GM12878 (cell line): ENCODE results near the gene MYO1D. TPM values are rescaled to one million over a fixed set of nuclear protein-coding genes. Genes with fewer than 3 reads are reported as not detected.

Experiments used
- ATAC-seq: fragments of 200-7000 bp; cut with Tn5 transposase; 3 replicates; pipeline ENCODE4 v1.9.1; 2020; ENCODE audit warnings: mild to moderate bottlenecking, moderate library complexity
- BruUV-seq: library from RNA; stranded (reverse); fragments of 400-500 nt; replicated peaks from 2 replicates; lab custom pipeline; 2021; lab: Mats Ljungman, UMichigan
- CTCF ChIA-PET: fragments of 300-600 bp; sonication (Branson Sonifier 250); formaldehyde crosslinking; extraction: SDS; loops from one replicate; lab custom pipeline; 2021; ENCODE audit warnings: inconsistent platforms; lab: Yijun Ruan, JAX
- POLR2A ChIA-PET: fragments of 350-600 bp; formaldehyde crosslinking; extraction: SDS; loops from one replicate; lab custom pipeline; 2021; ENCODE audit warnings: inconsistent platforms; lab: Charles Lee
- RAD21 ChIA-PET: fragments of 300-600 bp; sonication (Branson Sonifier 250); formaldehyde crosslinking; loops from one replicate; lab custom pipeline; 2023; ENCODE audit warnings: antibody characterized with exemption; ENCODE audit not compliant: unreplicated experiment; lab: Charles Lee
- SMC1A ChIA-PET: fragments of 300-600 bp; sonication (Branson Sonifier 250); formaldehyde crosslinking; loops from one replicate; lab custom pipeline; 2023; ENCODE audit not compliant: unreplicated experiment, uncharacterized antibody; lab: Charles Lee
- DNase-seq: peaks from one replicate; pipeline ENCODE4 v3.0.0-alpha.2; 2011; ENCODE audit warnings: low read depth, low spot score
- FAIRE-seq: peaks from 3 replicates; lab custom pipeline; 2011; peaks lifted over from hg19 to GRCh38; lab: Jason Lieb, UNC
- H2AFZ ChIP-seq: 2 replicates; pipeline ENCODE4 v1.6.0; 2011; ENCODE audit warnings: low read depth, low read length, control low read depth; ENCODE audit not compliant: control insufficient read depth
- H3K27ac ChIP-seq: 2 replicates; pipeline ENCODE4 v1.5.1; 2011; ENCODE audit warnings: control low read depth; ENCODE audit not compliant: control insufficient read depth, insufficient read depth
- H3K27me3 ChIP-seq, 2 experiments: replicated peaks in 1 of 2; 2 replicates each; pipeline versions ENCODE4 v1.6.0 to v1.6.1; 2011; ENCODE audit warnings: low read length in 1 of 2; ENCODE audit not compliant: control insufficient read depth in 2 of 2, insufficient read depth in 2 of 2
- H3K36me3 ChIP-seq, 2 experiments: 2 replicates each; pipeline ENCODE4 v1.5.1; 2011; ENCODE audit warnings: low read length in 1 of 2; ENCODE audit not compliant: control insufficient read depth in 2 of 2, insufficient read depth in 2 of 2
- H3K4me1 ChIP-seq: 2 replicates; pipeline ENCODE4 v1.6.1; 2011; ENCODE audit warnings: mild to moderate bottlenecking, low read length, moderate library complexity, mixed read lengths; ENCODE audit not compliant: control insufficient read depth, insufficient read depth
- H3K4me2 ChIP-seq: 2 replicates; pipeline ENCODE4 v1.6.0; 2011; ENCODE audit warnings: control low read depth; ENCODE audit not compliant: control insufficient read depth, insufficient read depth
- H3K4me3 ChIP-seq: fragments of 200-600 bp; sonication (generic); 2 replicates; pipeline ENCODE4 v1.5.1; 2016
- H3K79me2 ChIP-seq: 2 replicates; pipeline ENCODE4 v1.6.0; 2011; ENCODE audit warnings: low read length; ENCODE audit not compliant: control insufficient read depth, insufficient read depth
- H3K9ac ChIP-seq: 2 replicates; pipeline ENCODE4 v1.8.0; 2011; ENCODE audit warnings: low read length, control low read depth, mixed read lengths; ENCODE audit not compliant: control insufficient read depth, insufficient read depth
- H3K9me3 ChIP-seq: replicated peaks from 3 replicates; pipeline ENCODE4 v1.5.1; 2011; ENCODE audit warnings: mild to moderate bottlenecking, low read length; ENCODE audit not compliant: control insufficient read depth, insufficient read depth
- H4K20me1 ChIP-seq: 2 replicates; pipeline ENCODE4 v1.6.0; 2011; ENCODE audit not compliant: control insufficient read depth, insufficient read depth
- ASH2L ChIP-seq: fragments of 300-600, 200-600 bp; sonication (generic); IDR thresholded peaks from 2 replicates; pipeline ENCODE4 v1.6.1; 2017; ENCODE audit warnings: low read depth, mild to moderate bottlenecking, borderline replicate concordance
- ETV6 ChIP-seq, 2 experiments: fragments of 450-650 bp in 1 of 2; IDR thresholded peaks in 1 of 2; conservative IDR thresholded peaks in 1 of 2; 2 replicates each; pipeline ENCODE4 v1.6.1; 2014; ENCODE audit warnings: antibody characterized with exemption in 1 of 2, borderline replicate concordance in 1 of 2, low read depth in 1 of 2, mild to moderate bottlenecking in 1 of 2, moderate library complexity in 1 of 2
- HDGF ChIP-seq: fragments of 450-650 bp; IDR thresholded peaks from 2 replicates; pipeline ENCODE4 v1.6.1; 2016; ENCODE audit warnings: antibody characterized with exemption
- IRF4 ChIP-seq: IDR thresholded peaks from 2 replicates; pipeline ENCODE4 v1.6.1; 2011; ENCODE audit warnings: low read depth, low read length
- NR2C1 ChIP-seq: fragments of 450-650 bp; IDR thresholded peaks from 2 replicates; pipeline ENCODE4 v1.6.1; 2017; ENCODE audit warnings: antibody characterized with exemption, mild to moderate bottlenecking, moderate library complexity
- POLR2A ChIP-seq: IDR thresholded peaks from 2 replicates; pipeline ENCODE4 v1.6.1; 2011; ENCODE audit warnings: low read depth, mild to moderate bottlenecking, low read length
- POLR2AphosphoS2 ChIP-seq: IDR thresholded peaks from 2 replicates; pipeline ENCODE4 v1.6.1; 2011; ENCODE audit warnings: low read depth, mild to moderate bottlenecking, low read length, improper control_type of control experiment, moderate library complexity
- SPI1 ChIP-seq: IDR thresholded peaks from 2 replicates; pipeline ENCODE4 v1.6.1; 2011; ENCODE audit warnings: low read depth, mild to moderate bottlenecking, low read length, moderate library complexity, borderline replicate concordance; ENCODE audit not compliant: insufficient read depth
- ZSCAN29 ChIP-seq: fragments of 450-650 bp; IDR thresholded peaks from 2 replicates; pipeline ENCODE4 v1.6.1; 2017; ENCODE audit warnings: mild to moderate bottlenecking, moderate library complexity
- WGBS: methylation state at CpG from one replicate; pipeline ENCODE4 v1.1.6; 2016; ENCODE audit warnings: low lambda C conversion rate; ENCODE audit not compliant: insufficient replicate concordance, insufficient coverage; ENCODE audit errors: missing lambda C conversion rate; 5-methylcytosine and 5-hydroxymethylcytosine counted together
- in situ Hi-C: fragments of 300-500 bp; cut with MboI; formaldehyde crosslinking; loops from 9 replicates; pipeline ENCODE4 v1.14.3; 2018; ENCODE audit warnings: mixed read lengths
- intact Hi-C: fragments of 100-400 bp; cut with micrococcal nuclease; formaldehyde crosslinking; loops from one replicate; pipeline ENCODE4 v1.14.2; 2022; ENCODE audit not compliant: unreplicated experiment
- polyA plus RNA-seq, 11 experiments: library from polyadenylated mRNA; depleted of rRNA in 4 of 11; unstranded in 6 of 11; stranded (reverse) in 5 of 11; fragments of >200 nt; fragmentation: Nextera tagmentation in 4 of 11; fragmentation: Illumina TruSeq in 1 of 11; extraction: Ambion mirVana in 4 of 11; extraction: Trizol in 1 of 11; gene quantifications; 1 replicate in 1 of 11; 2 replicates in 10 of 11; pipeline versions ENCODE4 v1.2.1 to v1.2.3, GENCODE V29; 2011 to 2016; ENCODE audit warnings: inconsistent platforms in 2 of 11, missing spikeins in 2 of 11, low read depth in 1 of 11
- total RNA-seq, 4 experiments: library from RNA; depleted of rRNA in 3 of 4; stranded (reverse); fragments of >200 nt in 3 of 4; fragmentation: Illumina TruSeq in 1 of 4; extraction: Trizol in 1 of 4; gene quantifications; 2 replicates each; pipeline versions ENCODE4 v1.2.1 to v1.2.3, GENCODE V29; 2013 to 2021
- TF ChIP-seq, protein P1 (sequence below): IDR thresholded peaks from 2 replicates; pipeline ENCODE4 v1.6.1; 2012; ENCODE audit warnings: low read depth, low read length, improper control_type of control experiment
- TF ChIP-seq, protein P2 (sequence below): fragments of 450-650 bp; IDR thresholded peaks from 2 replicates; pipeline ENCODE4 v1.6.1; 2017; ENCODE audit warnings: mild to moderate bottlenecking, moderate library complexity

The MYO1D gene
- total and polyA plus RNA-seq, 10 of the 15 experiments (the other 5 are each of a cell fraction or from before 2014, with no cell fraction given) = 1.8 to 37.7 (median 25.4) TPM

DNA sequence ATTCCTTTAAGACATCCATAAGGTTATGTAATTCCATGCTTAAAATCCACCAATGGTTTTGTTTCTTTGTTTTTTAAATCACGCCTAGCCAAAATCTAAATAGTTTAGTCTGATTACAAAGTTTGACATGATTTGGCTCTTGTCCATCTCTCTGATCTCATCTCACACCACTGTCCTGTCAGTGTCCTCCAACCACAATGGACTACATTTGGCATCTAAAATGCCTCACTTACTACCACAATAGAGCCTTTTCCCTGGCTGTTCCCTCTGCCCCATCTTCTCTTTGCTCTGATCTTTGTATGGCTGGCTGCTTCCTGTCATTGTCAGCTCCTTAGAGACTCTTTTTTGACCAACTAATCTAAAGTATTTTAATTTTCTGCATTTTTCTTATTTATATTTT, 157.2 kb downstream of the MYO1D start:
- no peaks in the 10 kb centered on the region for H3K27me3 ChIP-seq
- H3K36me3 ChIP-seq = no peaks in the 10 kb centered on the region; a peak in 1 of 4 replicates
- ChIA-PET CTCF (interaction anchor here (1.6 kb wide), 1 partner anchor 142 kb away, joined by 3 read pairs; no protein-coding TSS in a partner anchor), POLR2A (no interaction called here), SMC1A (interaction anchor here (0.6 kb wide), 1 partner anchor 243 kb away, joined by 3 read pairs; no protein-coding TSS in a partner anchor), RAD21 (no interaction called here)
- H2AFZ ChIP-seq = no peak overlapping the region
- H3K4me2 ChIP-seq = no peak overlapping the region
- no peak for FAIRE-seq
- DNase-seq = no peak
- H4K20me1 ChIP-seq = no peaks in the 10 kb centered on the region
- in situ Hi-C loops = no loop called here
- no peaks in the 10 kb centered on the region for H3K9me3 ChIP-seq
- no peak overlapping the region for H3K9ac ChIP-seq
- no peaks in the 10 kb centered on the region for H3K4me1 ChIP-seq
- no peaks in the 10 kb centered on the region for H3K79me2 ChIP-seq
- H3K4me3 ChIP-seq = no peak overlapping the region
- TF ChIP-seq IRF4 (no peak), NR2C1 (no peak), POLR2A (no peak), ASH2L (no peak), ETV6 (conservative IDR thresholded peaks at IDR 0.05 in 1 of 2, IDR thresholded peaks at IDR 0.05 in 1 of 2; ENCODE audit: borderline replicate concordance in 1 of 2, low read depth in 1 of 2) (no peak), POLR2AphosphoS2 (no peak), HDGF (no peak), ZSCAN29 (no peak), SPI1 (no peak)
- TF ChIP-seq, protein P1, sequence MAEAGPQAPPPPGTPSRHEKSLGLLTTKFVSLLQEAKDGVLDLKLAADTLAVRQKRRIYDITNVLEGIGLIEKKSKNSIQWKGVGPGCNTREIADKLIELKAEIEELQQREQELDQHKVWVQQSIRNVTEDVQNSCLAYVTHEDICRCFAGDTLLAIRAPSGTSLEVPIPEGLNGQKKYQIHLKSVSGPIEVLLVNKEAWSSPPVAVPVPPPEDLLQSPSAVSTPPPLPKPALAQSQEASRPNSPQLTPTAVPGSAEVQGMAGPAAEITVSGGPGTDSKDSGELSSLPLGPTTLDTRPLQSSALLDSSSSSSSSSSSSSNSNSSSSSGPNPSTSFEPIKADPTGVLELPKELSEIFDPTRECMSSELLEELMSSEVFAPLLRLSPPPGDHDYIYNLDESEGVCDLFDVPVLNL = no peak
- TF ChIP-seq, protein P2, sequence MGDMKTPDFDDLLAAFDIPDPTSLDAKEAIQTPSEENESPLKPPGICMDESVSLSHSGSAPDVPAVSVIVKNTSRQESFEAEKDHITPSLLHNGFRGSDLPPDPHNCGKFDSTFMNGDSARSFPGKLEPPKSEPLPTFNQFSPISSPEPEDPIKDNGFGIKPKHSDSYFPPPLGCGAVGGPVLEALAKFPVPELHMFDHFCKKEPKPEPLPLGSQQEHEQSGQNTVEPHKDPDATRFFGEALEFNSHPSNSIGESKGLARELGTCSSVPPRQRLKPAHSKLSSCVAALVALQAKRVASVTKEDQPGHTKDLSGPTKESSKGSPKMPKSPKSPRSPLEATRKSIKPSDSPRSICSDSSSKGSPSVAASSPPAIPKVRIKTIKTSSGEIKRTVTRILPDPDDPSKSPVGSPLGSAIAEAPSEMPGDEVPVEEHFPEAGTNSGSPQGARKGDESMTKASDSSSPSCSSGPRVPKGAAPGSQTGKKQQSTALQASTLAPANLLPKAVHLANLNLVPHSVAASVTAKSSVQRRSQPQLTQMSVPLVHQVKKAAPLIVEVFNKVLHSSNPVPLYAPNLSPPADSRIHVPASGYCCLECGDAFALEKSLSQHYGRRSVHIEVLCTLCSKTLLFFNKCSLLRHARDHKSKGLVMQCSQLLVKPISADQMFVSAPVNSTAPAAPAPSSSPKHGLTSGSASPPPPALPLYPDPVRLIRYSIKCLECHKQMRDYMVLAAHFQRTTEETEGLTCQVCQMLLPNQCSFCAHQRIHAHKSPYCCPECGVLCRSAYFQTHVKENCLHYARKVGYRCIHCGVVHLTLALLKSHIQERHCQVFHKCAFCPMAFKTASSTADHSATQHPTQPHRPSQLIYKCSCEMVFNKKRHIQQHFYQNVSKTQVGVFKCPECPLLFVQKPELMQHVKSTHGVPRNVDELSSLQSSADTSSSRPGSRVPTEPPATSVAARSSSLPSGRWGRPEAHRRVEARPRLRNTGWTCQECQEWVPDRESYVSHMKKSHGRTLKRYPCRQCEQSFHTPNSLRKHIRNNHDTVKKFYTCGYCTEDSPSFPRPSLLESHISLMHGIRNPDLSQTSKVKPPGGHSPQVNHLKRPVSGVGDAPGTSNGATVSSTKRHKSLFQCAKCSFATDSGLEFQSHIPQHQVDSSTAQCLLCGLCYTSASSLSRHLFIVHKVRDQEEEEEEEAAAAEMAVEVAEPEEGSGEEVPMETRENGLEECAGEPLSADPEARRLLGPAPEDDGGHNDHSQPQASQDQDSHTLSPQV = no peak
- no peak for ATAC-seq
- no peak overlapping the region for H3K27ac ChIP-seq
- BruUV-seq = no TSS peak
- 100% methylated on average over 1 of the region's 1 CpG for WGBS
- intact Hi-C loops = no loop called here
